SK-N-MC (cell line): ENCODE data around the gene ARHGAP20.

Experiments used
- DNase-seq: peaks from one replicate; pipeline ENCODE4 v3.0.0-alpha.2; 2011; ENCODE audit warnings: low read depth, low spot score
- H3K27ac ChIP-seq: fragments of 200-600 bp; sonication (generic); 2 replicates; pipeline ENCODE4 v1.5.1; 2016; ENCODE audit warnings: mixed run types
- H3K36me3 ChIP-seq: fragments of 200-600 bp; sonication (generic); 2 replicates; pipeline ENCODE4 v1.6.1; 2017; ENCODE audit warnings: antibody characterized with exemption, low read length, mixed read lengths; ENCODE audit not compliant: insufficient read depth
- H3K4me3 ChIP-seq: fragments of 200-600 bp; sonication (generic); 2 replicates; pipeline ENCODE4 v1.5.1; 2016
- H3K9ac ChIP-seq: fragments of 200-600 bp; sonication (generic); 2 replicates; pipeline ENCODE4 v1.8.0; 2017; ENCODE audit warnings: mixed run types, mixed read lengths; ENCODE audit not compliant: insufficient read length
- H3K9me3 ChIP-seq: fragments of 200-600 bp; sonication (generic); 2 replicates; pipeline ENCODE4 v1.6.1; 2017; ENCODE audit warnings: low read depth, mild to moderate bottlenecking, antibody characterized with exemption, low read length, moderate library complexity, mixed read lengths
- EZH2 ChIP-seq: fragments of 200-600 bp; sonication (generic); IDR thresholded peaks from one replicate; pipeline ENCODE4 v1.6.1; 2017; ENCODE audit warnings: antibody characterized with exemption
- FOXP2 ChIP-seq: optimal IDR thresholded peaks from 2 replicates; pipeline ENCODE3; 2011; ENCODE audit warnings: mild to moderate bottlenecking, moderate library complexity; ENCODE audit not compliant: insufficient read depth; ENCODE audit errors: extremely low read length, control extremely low read depth
- POLR2AphosphoS5 ChIP-seq: IDR thresholded peaks from 2 replicates; pipeline ENCODE4 v1.6.1; 2012; ENCODE audit warnings: mild to moderate bottlenecking, low read depth, low read length, borderline replicate concordance

ARHGAP20 gene

GRCh38 chr11:110613197-110613918 is 98.9 kb downstream of the ARHGAP20 start:
- H3K4me3 ChIP-seq = no peak overlapping the region
- DNase-seq = no peak
- H3K9me3 ChIP-seq = no peaks in the 10 kb centered on the region
- no peak overlapping the region for H3K9ac ChIP-seq
- H3K27ac ChIP-seq = no peak overlapping the region
- no peak for TF ChIP-seq EZH2
- TF ChIP-seq POLR2AphosphoS5 = no peak
- no peak for TF ChIP-seq FOXP2
- no peaks in the 10 kb centered on the region for H3K36me3 ChIP-seq

- no peak overlapping the region for H3K27ac ChIP-seq
- no peaks in the 10 kb centered on the region for H3K9me3 ChIP-seq
- TF ChIP-seq FOXP2 (no peak), EZH2 (no peak), POLR2AphosphoS5 (no peak)
- DNase-seq = no peak
- H3K36me3 ChIP-seq = no peaks in the 10 kb centered on the region
- no peak overlapping the region for H3K4me3 ChIP-seq
- H3K9ac ChIP-seq = no peak overlapping the region
Measured at GRCh38 chr11:110606415-110606814, 105.8 kb downstream of the ARHGAP20 start.

GRCh38 chr11:110601936-110602335 is 110.3 kb downstream of the ARHGAP20 start:
- H3K36me3 ChIP-seq = no peaks in the 10 kb centered on the region
- H3K9me3 ChIP-seq = no peaks in the 10 kb centered on the region
- H3K27ac ChIP-seq = no peak overlapping the region
- H3K9ac ChIP-seq = no peak overlapping the region
- TF ChIP-seq POLR2AphosphoS5 (no peak), EZH2 (no peak), FOXP2 (no peak)
- no peak overlapping the region for H3K4me3 ChIP-seq
- DNase-seq = no peak

- no peak overlapping the region for H3K27ac ChIP-seq
- TF ChIP-seq FOXP2 (no peak), EZH2 (no peak), POLR2AphosphoS5 (no peak)
- no peaks in the 10 kb centered on the region for H3K36me3 ChIP-seq
- no peak overlapping the region for H3K4me3 ChIP-seq
- DNase-seq = no peak
- no peaks in the 10 kb centered on the region for H3K9me3 ChIP-seq
- H3K9ac ChIP-seq = no peak overlapping the region
Measured at GRCh38 chr11:110600322-110600721, 111.9 kb downstream of the ARHGAP20 start.

GRCh38 chr11:110599207-110599606 is 113.0 kb downstream of the ARHGAP20 start:
- TF ChIP-seq FOXP2 (no peak), POLR2AphosphoS5 (no peak), EZH2 (no peak)
- H3K36me3 ChIP-seq = no peaks in the 10 kb centered on the region
- H3K9ac ChIP-seq = no peak overlapping the region

GRCh38 chr11:110598725-110599124 is 113.5 kb downstream of the ARHGAP20 start:
- DNase-seq = no peak
- Histone ChIP-seq H3K9ac (no peak overlapping the region), H3K4me3 (no peak overlapping the region), H3K36me3 (no peaks in the 10 kb centered on the region), H3K27ac (no peak overlapping the region), H3K9me3 (no peaks in the 10 kb centered on the region)
- TF ChIP-seq FOXP2 (no peak), EZH2 (no peak), POLR2AphosphoS5 (no peak)

More at GRCh38 chr11:110599207-110599606, 113.0 kb downstream of the ARHGAP20 start:
- Histone ChIP-seq H3K27ac (no peak overlapping the region), H3K4me3 (no peak overlapping the region), H3K9me3 (no peaks in the 10 kb centered on the region)
- no peak for DNase-seq

GRCh38 chr11:110587972-110588371 is 124.3 kb downstream of the ARHGAP20 start:
- TF ChIP-seq POLR2AphosphoS5 (no peak), EZH2 (no peak), FOXP2 (no peak)
- no peaks in the 10 kb centered on the region for H3K9me3 ChIP-seq
- H3K4me3 ChIP-seq = no peak overlapping the region
- H3K27ac ChIP-seq = no peak overlapping the region
- no peak for DNase-seq
- 0 out of 2 replicates have a peak, but pooled peaks cover 3% of the 10 kb centered on the region for H3K36me3 ChIP-seq
- H3K9ac ChIP-seq = no peak overlapping the region

- no peak for DNase-seq
- no peak overlapping the region for H3K9ac ChIP-seq
- 0 out of 2 replicates have a peak, but pooled peaks cover 3% of the 10 kb centered on the region for H3K36me3 ChIP-seq
- no peaks in the 10 kb centered on the region for H3K9me3 ChIP-seq
- H3K4me3 ChIP-seq = no peak overlapping the region
- TF ChIP-seq POLR2AphosphoS5 (no peak), EZH2 (no peak), FOXP2 (no peak)
- H3K27ac ChIP-seq = no peak overlapping the region
Measured at GRCh38 chr11:110587129-110587528, 125.1 kb downstream of the ARHGAP20 start.

- Histone ChIP-seq H3K36me3 (no peaks in the 10 kb centered on the region), H3K9me3 (no peaks in the 10 kb centered on the region), H3K9ac (no peak overlapping the region), H3K4me3 (no peak overlapping the region), H3K27ac (no peak overlapping the region)
- TF ChIP-seq POLR2AphosphoS5 = no peak
- no peak for DNase-seq
Measured at GRCh38 chr11:110584150-110584549, 128.1 kb downstream of the ARHGAP20 start.
